Effector memory CD4-positive, alpha-beta T cell (primary cell): Measurements from ENCODE around the gene TMEM131.
"Not testable (repeated sequence)": the region's sequence is repeated elsewhere in the genome, so short reads cannot be mapped to it uniquely, and the experiment has no call there.

Source experiments
- DNase-seq, 3 donors: peaks; one replicate each; pipeline ENCODE4 v3.0.0-alpha.2; 2020
- H3K27ac ChIP-seq: 2 replicates; pipeline ENCODE4 v1.7.0; 2013; ENCODE audit warnings: mild to moderate bottlenecking, low read length, moderate library complexity; ENCODE audit not compliant: insufficient read depth, poor library complexity, severe bottlenecking
- H3K27me3 ChIP-seq: replicated peaks from 2 replicates; pipeline ENCODE4 v1.7.0; 2013; ENCODE audit warnings: mild to moderate bottlenecking, low read length; ENCODE audit not compliant: insufficient read depth, control insufficient read depth, poor library complexity, severe bottlenecking
- H3K36me3 ChIP-seq: 2 replicates; pipeline ENCODE4 v1.7.0; 2013; ENCODE audit warnings: mild to moderate bottlenecking, low read length, moderate library complexity; ENCODE audit not compliant: control insufficient read depth, insufficient read depth
- H3K4me1 ChIP-seq: 2 replicates; pipeline ENCODE4 v1.7.0; 2013; ENCODE audit warnings: low read length, mild to moderate bottlenecking; ENCODE audit not compliant: control insufficient read depth, insufficient read depth, poor library complexity, severe bottlenecking
- H3K4me3 ChIP-seq: 2 replicates; pipeline ENCODE4 v1.7.0; 2013; ENCODE audit warnings: low read length, low read depth, mild to moderate bottlenecking; ENCODE audit not compliant: insufficient read depth, poor library complexity, severe bottlenecking
- H3K9me3 ChIP-seq: 2 replicates; pipeline ENCODE4 v1.7.0; 2013; ENCODE audit warnings: mild to moderate bottlenecking, low read length, moderate library complexity; ENCODE audit not compliant: control insufficient read depth

Gene TMEM131

GRCh38 chr2:97849881-97850528, 145.7 kb downstream of the TMEM131 start:
- Histone ChIP-seq H3K9me3 (no peaks in the 10 kb centered on the region), H3K4me3 (no peak overlapping the region), H3K27me3 (no peaks in the 10 kb centered on the region), H3K36me3 (no peaks in the 10 kb centered on the region), H3K4me1 (peaks cover 8% of the 10 kb centered on the region), H3K27ac (no peak overlapping the region)
- no peak for DNase-seq

- H3K4me3 ChIP-seq: no peak overlapping the region
- no peak for DNase-seq
- no peak overlapping the region for H3K27ac ChIP-seq
- H3K27me3 ChIP-seq: no peaks in the 10 kb centered on the region
- no peaks in the 10 kb centered on the region for H3K9me3 ChIP-seq
- H3K36me3 ChIP-seq: no peaks in the 10 kb centered on the region
- peaks cover 8% of the 10 kb centered on the region for H3K4me1 ChIP-seq
Measured at GRCh38 chr2:97848306-97848705, 147.4 kb downstream of the TMEM131 start.

- H3K36me3 ChIP-seq, H3K27me3 ChIP-seq, H3K4me1 ChIP-seq, H3K9me3 ChIP-seq, H3K27ac ChIP-seq, H3K4me3 ChIP-seq, DNase-seq: not testable (repeated sequence)
Measured at GRCh38 chr2:97846716-97847115, 149.0 kb downstream of the TMEM131 start.

- H3K4me1 ChIP-seq: no peaks in the 10 kb centered on the region
- no peaks in the 10 kb centered on the region for H3K9me3 ChIP-seq
- no peaks in the 10 kb centered on the region for H3K27me3 ChIP-seq
- no peak overlapping the region for H3K4me3 ChIP-seq
- no peak for DNase-seq
- peaks cover 10% of the 10 kb centered on the region for H3K36me3 ChIP-seq
- H3K27ac ChIP-seq: no peak overlapping the region
Measured at GRCh38 chr2:97845818-97846217, 149.9 kb downstream of the TMEM131 start.

GRCh38 chr2:97845133-97845532, 150.6 kb downstream of the TMEM131 start:
- Histone ChIP-seq H3K27me3 (no peaks in the 10 kb centered on the region), H3K27ac (no peak overlapping the region), H3K4me1 (no peaks in the 10 kb centered on the region), H3K36me3 (peaks cover 13% of the 10 kb centered on the region), H3K9me3 (no peaks in the 10 kb centered on the region), H3K4me3 (no peak overlapping the region)
- DNase-seq: no peak

GRCh38 chr2:97844311-97844859, 151.4 kb downstream of the TMEM131 start:
- no peaks in the 10 kb centered on the region for H3K9me3 ChIP-seq
- H3K36me3 ChIP-seq: peaks cover 13% of the 10 kb centered on the region
- H3K4me1 ChIP-seq: no peaks in the 10 kb centered on the region
- H3K27ac ChIP-seq: no peak overlapping the region
- H3K4me3 ChIP-seq: no peak overlapping the region
- no peaks in the 10 kb centered on the region for H3K27me3 ChIP-seq
- DNase-seq: no peak

- no peaks in the 10 kb centered on the region for H3K9me3 ChIP-seq
- H3K36me3 ChIP-seq: peaks cover 15% of the 10 kb centered on the region
- H3K27ac ChIP-seq: no peak overlapping the region
- DNase-seq: no peak
- no peak overlapping the region for H3K4me3 ChIP-seq
- no peaks in the 10 kb centered on the region for H3K27me3 ChIP-seq
- no peaks in the 10 kb centered on the region for H3K4me1 ChIP-seq
Measured at GRCh38 chr2:97840198-97840597, 155.6 kb downstream of the TMEM131 start.

- Histone ChIP-seq H3K4me3 (no peak overlapping the region), H3K27ac (no peak overlapping the region), H3K36me3 (peaks cover 2% of the 10 kb centered on the region), H3K27me3 (no peaks in the 10 kb centered on the region), H3K9me3 (no peaks in the 10 kb centered on the region), H3K4me1 (no peaks in the 10 kb centered on the region)
- DNase-seq: no peak
Measured at GRCh38 chr2:97834610-97835009, 161.1 kb downstream of the TMEM131 start.

- Histone ChIP-seq H3K27me3 (no peaks in the 10 kb centered on the region), H3K27ac (no peak overlapping the region), H3K4me1 (no peaks in the 10 kb centered on the region), H3K4me3 (no peak overlapping the region), H3K9me3 (no peaks in the 10 kb centered on the region), H3K36me3 (peaks cover 1% of the 10 kb centered on the region)
- no peak for DNase-seq
Measured at GRCh38 chr2:97831121-97831520, 164.6 kb downstream of the TMEM131 start.

- H3K4me1 ChIP-seq, H3K27me3 ChIP-seq, H3K9me3 ChIP-seq, H3K4me3 ChIP-seq, H3K36me3 ChIP-seq, DNase-seq, H3K27ac ChIP-seq: not testable (repeated sequence)
Measured at GRCh38 chr2:97829255-97829654, 166.5 kb downstream of the TMEM131 start.
